MCF 10A (cell line): Measurements from ENCODE around the gene PFKFB2. TPM values are rescaled to one million over a fixed set of nuclear protein-coding genes. Genes with fewer than 3 reads are reported as not detected.

Experiments
- BruUV-seq: library from RNA; stranded (reverse); fragments of 400-500 nt; replicated peaks from 2 replicates; lab custom pipeline; 2021; lab: Mats Ljungman, UMichigan
- CTCF ChIA-PET: fragments of 300-600 bp; sonication (Branson Sonifier 250); formaldehyde crosslinking; extraction: SDS; loops from one replicate; lab custom pipeline; 2021; ENCODE audit warnings: antibody characterized with exemption, inconsistent platforms; lab: Yijun Ruan, JAX
- POLR2A ChIA-PET: fragments of 300-600, 350-650 bp; sonication (Branson Sonifier 250); formaldehyde crosslinking; extraction: SDS; loops from one replicate; lab custom pipeline; 2020; ENCODE audit warnings: antibody characterized with exemption, inconsistent platforms; lab: Yijun Ruan, JAX
- DNase-seq: peaks from one replicate; pipeline ENCODE4 v3.0.0-alpha.2; 2018; ENCODE audit not compliant: unreplicated experiment
- H3K27ac Mint-ChIP-seq: one replicate; pipeline ENCODE4 v1.8.0; 2022; ENCODE audit warnings: mild to moderate bottlenecking, low read depth, mixed read lengths; ENCODE audit not compliant: unreplicated experiment
- H3K27me3 Mint-ChIP-seq: one replicate; pipeline ENCODE4 v1.8.0; 2022; ENCODE audit warnings: mixed read lengths; ENCODE audit not compliant: insufficient read depth, unreplicated experiment
- H3K36me3 Mint-ChIP-seq: one replicate; pipeline ENCODE4 v1.8.0; 2022; ENCODE audit warnings: mild to moderate bottlenecking, moderate library complexity, mixed read lengths; ENCODE audit not compliant: insufficient read depth, unreplicated experiment
- H3K4me1 Mint-ChIP-seq: one replicate; pipeline ENCODE4 v1.8.0; 2022; ENCODE audit warnings: mixed read lengths; ENCODE audit not compliant: insufficient read depth, unreplicated experiment
- H3K4me3 Mint-ChIP-seq: one replicate; pipeline ENCODE4 v1.8.0; 2022; ENCODE audit warnings: mild to moderate bottlenecking, moderate library complexity, mixed read lengths; ENCODE audit not compliant: unreplicated experiment
- H3K9me3 Mint-ChIP-seq: one replicate; pipeline ENCODE4 v1.8.0; 2022; ENCODE audit warnings: mixed read lengths; ENCODE audit not compliant: unreplicated experiment
- CTCF ChIP-seq: fragments of 200-600 bp; IDR thresholded peaks from one replicate; pipeline ENCODE4 v1.8.0; 2022; ENCODE audit warnings: antibody characterized with exemption, mild to moderate bottlenecking; ENCODE audit not compliant: unreplicated experiment
- intact Hi-C: fragments of 100-400 bp; cut with micrococcal nuclease; formaldehyde crosslinking; loops from 2 replicates; pipeline ENCODE4 v1.14.1; 2022
- total RNA-seq: library from RNA; stranded (reverse); gene quantifications from 2 replicates; pipeline ENCODE4 v1.2.3, GENCODE V29; 2022

Gene PFKFB2
- total RNA-seq, 1 experiment from 2014 or later, result 21.1 TPM

DNA sequence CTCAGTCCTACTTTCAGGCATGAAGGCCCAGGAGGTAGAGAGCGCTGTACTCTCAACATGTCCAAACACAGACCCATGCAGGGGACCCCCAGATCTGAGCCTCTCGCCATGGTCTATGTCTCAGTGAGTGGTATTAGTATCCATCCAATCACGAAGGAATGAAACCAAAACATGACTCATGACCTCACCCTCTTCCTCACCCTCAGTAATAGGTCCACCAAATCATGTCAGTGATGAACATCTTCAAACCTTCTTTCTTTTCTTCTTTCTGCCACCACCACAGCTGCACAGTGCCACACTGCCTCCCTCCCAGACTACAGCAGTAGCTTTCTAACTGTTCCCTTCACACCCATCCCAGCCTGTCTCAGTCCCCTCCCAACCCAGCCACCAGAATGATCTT is 37.3 kb upstream of the PFKFB2 start:
- TF ChIP-seq CTCF, result no peak
- Mint-ChIP-seq H3K27ac (no peak overlapping the region), H3K4me1 (peaks cover 37% of the 10 kb centered on the region), H3K27me3 (no peaks in the 10 kb centered on the region), H3K4me3 (no peak overlapping the region), H3K9me3 (no peaks in the 10 kb centered on the region), H3K36me3 (no peaks in the 10 kb centered on the region)
- POLR2A ChIA-PET, result interaction anchor here (1.2 to 27.1 kb wide), 6 partner anchors 6 to 60 kb away, joined by 5 to 936 read pairs (median 9); partner anchors contain the start of genes C1orf116 and PFKFB2
- CTCF ChIA-PET, result interaction anchor here (1.4 to 3.4 kb wide), 3 partner anchors 11 to 34 kb away, joined by 4 to 31 read pairs (median 15); no protein-coding TSS in a partner anchor
- BruUV-seq, result no TSS peak
- intact Hi-C loops, result no loop called here
- no peak for DNase-seq

GRCh38 chr1:207017615-207018559 is 35.2 kb upstream of the PFKFB2 start:
- Mint-ChIP-seq H3K27me3 (no peaks in the 10 kb centered on the region), H3K4me3 (no peak overlapping the region), H3K4me1 (peaks cover 49% of the 10 kb centered on the region), H3K9me3 (no peaks in the 10 kb centered on the region), H3K27ac (peak overlapping the region; percentile 60), H3K36me3 (peaks cover 6% of the 10 kb centered on the region)
- POLR2A ChIA-PET, result interaction anchor here (0.5 to 27.1 kb wide), 17 partner anchors 15 to 547 kb away, joined by 3 to 2100 read pairs (median 3); partner anchors contain the start of genes C1orf116, CD55, PFKFB2 and YOD1
- intact Hi-C loops, result loop anchor here (1.0 kb wide), 2 partner anchors 9 to 14 kb away; partner anchors contain the start of gene C1orf116
- TF ChIP-seq CTCF, result no peak
- DNase-seq, result peak; percentile 89
- CTCF ChIA-PET, result interaction anchor here (0.5 to 17.4 kb wide), 17 partner anchors 9 to 523 kb away, joined by 3 to 280 read pairs (median 4); partner anchors contain the start of genes C1orf116 and PFKFB2
- no TSS peak for BruUV-seq

DNA sequence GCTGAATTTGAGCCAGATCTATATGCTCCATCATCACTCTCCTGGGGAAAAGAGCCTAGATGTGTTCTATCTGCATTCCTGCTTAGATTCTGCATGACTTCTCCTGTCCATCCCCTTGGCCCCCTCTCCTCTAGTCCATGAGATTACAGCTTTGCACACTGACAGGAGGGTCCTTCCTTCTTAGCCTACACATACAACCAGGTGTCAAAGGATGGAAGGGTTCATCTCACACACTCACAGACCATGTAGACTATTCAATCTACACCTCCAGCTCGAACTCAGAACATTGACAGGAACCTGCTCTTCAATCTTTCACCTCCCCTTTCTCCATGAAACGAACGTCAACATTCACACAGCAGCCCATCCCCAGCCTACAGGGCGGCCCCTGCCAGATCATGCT is 34.4 kb upstream of the PFKFB2 start:
- no peak for TF ChIP-seq CTCF
- Mint-ChIP-seq H3K27me3 (no peaks in the 10 kb centered on the region), H3K9me3 (no peaks in the 10 kb centered on the region), H3K4me1 (peaks cover 49% of the 10 kb centered on the region), H3K4me3 (no peak overlapping the region), H3K36me3 (peaks cover 11% of the 10 kb centered on the region), H3K27ac (peak overlapping the region; percentile 60)
- DNase-seq, result no peak
- intact Hi-C loops, result loop anchor here (1.0 kb wide), 2 partner anchors 9 to 14 kb away; partner anchors contain the start of gene C1orf116
- CTCF ChIA-PET, result interaction anchor here (0.6 to 17.4 kb wide), 14 partner anchors 9 to 262 kb away, joined by 3 to 280 read pairs (median 4); partner anchors contain the start of gene C1orf116
- POLR2A ChIA-PET, result interaction anchor here (0.8 to 27.1 kb wide), 12 partner anchors 16 to 548 kb away, joined by 3 to 2100 read pairs (median 4); partner anchors contain the start of genes C1orf116, CD55, DYRK3 and PFKFB2
- BruUV-seq, result TSS peak; percentile 61
